ENCODE measurements around the gene SHISA6. TPM values are rescaled to one million over a fixed set of nuclear protein-coding genes. Genes with fewer than 3 reads are reported as not detected.
"Not testable (repeated sequence)": the region's sequence is repeated elsewhere in the genome, so short reads cannot be mapped to it uniquely, and the experiment has no call there.

The SHISA6 gene
- total RNA-seq, 1 donor from 2014 or later: not detected

GRCh38 chr17:11267999-11268575 is 27.1 kb downstream of the SHISA6 start:
- DNase-seq (ENCODE audit: low read depth): no peak

GRCh38 chr17:11269210-11269609 is 28.2 kb downstream of the SHISA6 start:
- no peak for DNase-seq (ENCODE audit: low read depth)

- DNase-seq (ENCODE audit: low read depth): no peak
Measured at GRCh38 chr17:11272191-11272590, 31.2 kb downstream of the SHISA6 start.

- DNase-seq (ENCODE audit: low read depth): no peak
Measured at GRCh38 chr17:11273596-11273995, 32.6 kb downstream of the SHISA6 start.

- DNase-seq (ENCODE audit: low read depth): no peak
Measured at GRCh38 chr17:11274106-11274505, 33.1 kb downstream of the SHISA6 start.

- no peak for DNase-seq (ENCODE audit: low read depth)
Measured at GRCh38 chr17:11276486-11276885, 35.5 kb downstream of the SHISA6 start.

- no peak for DNase-seq (ENCODE audit: low read depth)
Measured at GRCh38 chr17:11278186-11278991, 37.4 kb downstream of the SHISA6 start.

- no peak for DNase-seq (ENCODE audit: low read depth)
Measured at GRCh38 chr17:11278992-11279270, 37.9 kb downstream of the SHISA6 start.

- DNase-seq (ENCODE audit: low read depth): no peak
Measured at GRCh38 chr17:11279776-11280344, 38.8 kb downstream of the SHISA6 start.

- DNase-seq (ENCODE audit: low read depth): no peak
Measured at GRCh38 chr17:11282586-11282985, 41.6 kb downstream of the SHISA6 start.

GRCh38 chr17:11284811-11285210 is 43.8 kb downstream of the SHISA6 start:
- DNase-seq (ENCODE audit: low read depth): no peak

GRCh38 chr17:11285946-11286345 is 44.9 kb downstream of the SHISA6 start:
- DNase-seq (ENCODE audit: low read depth): no peak

- no peak for DNase-seq (ENCODE audit: low read depth)
Measured at GRCh38 chr17:11287791-11288190, 46.8 kb downstream of the SHISA6 start.

GRCh38 chr17:11290814-11291213 is 49.8 kb downstream of the SHISA6 start:
- DNase-seq (ENCODE audit: low read depth): no peak

GRCh38 chr17:11292491-11292890 is 51.5 kb downstream of the SHISA6 start:
- DNase-seq (ENCODE audit: low read depth): no peak

GRCh38 chr17:11293480-11293879 is 52.5 kb downstream of the SHISA6 start:
- DNase-seq (ENCODE audit: low read depth): no peak

GRCh38 chr17:11294826-11295225 is 53.8 kb downstream of the SHISA6 start:
- DNase-seq (ENCODE audit: low read depth): no peak

- no peak for DNase-seq (ENCODE audit: low read depth)
Measured at GRCh38 chr17:11296994-11297393, 56.0 kb downstream of the SHISA6 start.

GRCh38 chr17:11298401-11298800 is 57.4 kb downstream of the SHISA6 start:
- no peak for DNase-seq (ENCODE audit: low read depth)

GRCh38 chr17:11300201-11300600 is 59.2 kb downstream of the SHISA6 start:
- DNase-seq (ENCODE audit: low read depth): no peak

- no peak for DNase-seq (ENCODE audit: low read depth)
Measured at GRCh38 chr17:11300738-11301137, 59.7 kb downstream of the SHISA6 start.

- not testable (repeated sequence) for DNase-seq (ENCODE audit: low read depth)
Measured at GRCh38 chr17:11301874-11302273, 60.9 kb downstream of the SHISA6 start.

- no peak for DNase-seq (ENCODE audit: low read depth)
Measured at GRCh38 chr17:11302401-11303186, 61.6 kb downstream of the SHISA6 start.
